ENCODE measurements around the gene KRIT1. TPM values are rescaled to one million over a fixed set of nuclear protein-coding genes. Genes with fewer than 3 reads are reported as not detected.

The KRIT1 gene
- polyA plus RNA-seq, 1 donor from 2014 or later = 39.6 TPM

DNA sequence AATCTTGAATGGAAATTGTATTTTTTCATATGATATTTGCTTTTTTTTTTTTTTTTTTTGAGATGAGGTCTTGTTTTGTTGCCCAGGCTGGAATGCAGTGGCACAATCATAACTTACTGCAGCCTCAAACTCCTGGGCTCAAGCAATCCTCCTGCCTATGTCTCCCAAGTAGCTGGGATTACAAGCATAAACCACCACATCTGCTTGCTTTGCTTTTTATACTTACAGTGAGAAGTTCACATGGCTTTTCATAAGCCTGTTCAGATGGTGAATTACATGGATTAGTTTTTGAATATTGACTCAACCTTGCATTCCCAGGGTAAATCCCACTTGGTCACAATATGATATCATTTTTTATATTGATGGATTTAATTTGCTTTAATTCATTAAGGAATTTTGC, 88.7 kb downstream of the KRIT1 start:
- no peaks in the 10 kb centered on the region for H4K20me1 ChIP-seq (ENCODE audit: insufficient read depth)
- no peaks in the 10 kb centered on the region for H3K36me3 ChIP-seq (ENCODE audit: insufficient read depth, low read length)
- H3K27me3 ChIP-seq (ENCODE audit: insufficient read depth, low read depth, low read length) = no peaks in the 10 kb centered on the region
- no peak overlapping the region for H2AFZ ChIP-seq (ENCODE audit: low read depth, low read length)
- TF ChIP-seq POLR2AphosphoS5 (IDR thresholded peaks at IDR 0.05) = no peak
- TF ChIP-seq EZH2 (IDR thresholded peaks at IDR 0.05; ENCODE audit: borderline replicate concordance, insufficient read depth, low read length, poor library complexity, severe bottlenecking) = no peak
- no peak for TF ChIP-seq SMC3 (conservative IDR thresholded peaks at IDR 0.05; ENCODE audit: poor library complexity)
- TF ChIP-seq, protein P1, sequence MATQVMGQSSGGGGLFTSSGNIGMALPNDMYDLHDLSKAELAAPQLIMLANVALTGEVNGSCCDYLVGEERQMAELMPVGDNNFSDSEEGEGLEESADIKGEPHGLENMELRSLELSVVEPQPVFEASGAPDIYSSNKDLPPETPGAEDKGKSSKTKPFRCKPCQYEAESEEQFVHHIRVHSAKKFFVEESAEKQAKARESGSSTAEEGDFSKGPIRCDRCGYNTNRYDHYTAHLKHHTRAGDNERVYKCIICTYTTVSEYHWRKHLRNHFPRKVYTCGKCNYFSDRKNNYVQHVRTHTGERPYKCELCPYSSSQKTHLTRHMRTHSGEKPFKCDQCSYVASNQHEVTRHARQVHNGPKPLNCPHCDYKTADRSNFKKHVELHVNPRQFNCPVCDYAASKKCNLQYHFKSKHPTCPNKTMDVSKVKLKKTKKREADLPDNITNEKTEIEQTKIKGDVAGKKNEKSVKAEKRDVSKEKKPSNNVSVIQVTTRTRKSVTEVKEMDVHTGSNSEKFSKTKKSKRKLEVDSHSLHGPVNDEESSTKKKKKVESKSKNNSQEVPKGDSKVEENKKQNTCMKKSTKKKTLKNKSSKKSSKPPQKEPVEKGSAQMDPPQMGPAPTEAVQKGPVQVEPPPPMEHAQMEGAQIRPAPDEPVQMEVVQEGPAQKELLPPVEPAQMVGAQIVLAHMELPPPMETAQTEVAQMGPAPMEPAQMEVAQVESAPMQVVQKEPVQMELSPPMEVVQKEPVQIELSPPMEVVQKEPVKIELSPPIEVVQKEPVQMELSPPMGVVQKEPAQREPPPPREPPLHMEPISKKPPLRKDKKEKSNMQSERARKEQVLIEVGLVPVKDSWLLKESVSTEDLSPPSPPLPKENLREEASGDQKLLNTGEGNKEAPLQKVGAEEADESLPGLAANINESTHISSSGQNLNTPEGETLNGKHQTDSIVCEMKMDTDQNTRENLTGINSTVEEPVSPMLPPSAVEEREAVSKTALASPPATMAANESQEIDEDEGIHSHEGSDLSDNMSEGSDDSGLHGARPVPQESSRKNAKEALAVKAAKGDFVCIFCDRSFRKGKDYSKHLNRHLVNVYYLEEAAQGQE (IDR thresholded peaks at IDR 0.05; ENCODE audit: borderline replicate concordance) = no peak
- TF ChIP-seq MXI1 (conservative IDR thresholded peaks at IDR 0.05; ENCODE audit: poor library complexity, severe bottlenecking) = no peak
- no peak for TF ChIP-seq EP300 (conservative IDR thresholded peaks at IDR 0.05; ENCODE audit: poor library complexity, severe bottlenecking)
- TF ChIP-seq RAD21 (conservative IDR thresholded peaks at IDR 0.05) = no peak
- TF ChIP-seq, protein P2, sequence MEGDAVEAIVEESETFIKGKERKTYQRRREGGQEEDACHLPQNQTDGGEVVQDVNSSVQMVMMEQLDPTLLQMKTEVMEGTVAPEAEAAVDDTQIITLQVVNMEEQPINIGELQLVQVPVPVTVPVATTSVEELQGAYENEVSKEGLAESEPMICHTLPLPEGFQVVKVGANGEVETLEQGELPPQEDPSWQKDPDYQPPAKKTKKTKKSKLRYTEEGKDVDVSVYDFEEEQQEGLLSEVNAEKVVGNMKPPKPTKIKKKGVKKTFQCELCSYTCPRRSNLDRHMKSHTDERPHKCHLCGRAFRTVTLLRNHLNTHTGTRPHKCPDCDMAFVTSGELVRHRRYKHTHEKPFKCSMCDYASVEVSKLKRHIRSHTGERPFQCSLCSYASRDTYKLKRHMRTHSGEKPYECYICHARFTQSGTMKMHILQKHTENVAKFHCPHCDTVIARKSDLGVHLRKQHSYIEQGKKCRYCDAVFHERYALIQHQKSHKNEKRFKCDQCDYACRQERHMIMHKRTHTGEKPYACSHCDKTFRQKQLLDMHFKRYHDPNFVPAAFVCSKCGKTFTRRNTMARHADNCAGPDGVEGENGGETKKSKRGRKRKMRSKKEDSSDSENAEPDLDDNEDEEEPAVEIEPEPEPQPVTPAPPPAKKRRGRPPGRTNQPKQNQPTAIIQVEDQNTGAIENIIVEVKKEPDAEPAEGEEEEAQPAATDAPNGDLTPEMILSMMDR (IDR thresholded peaks at IDR 0.05; ENCODE audit: poor library complexity, severe bottlenecking) = no peak
- no peak for TF ChIP-seq TAF1 (IDR thresholded peaks at IDR 0.05; ENCODE audit: low read depth)
- H3K27ac ChIP-seq (ENCODE audit: low read length) = no peak overlapping the region
- no peaks in the 10 kb centered on the region for H3K9me2 ChIP-seq (ENCODE audit: insufficient read depth, low read length)
- H3K79me2 ChIP-seq (replicated peaks; ENCODE audit: insufficient read depth, low read length) = no peaks in the 10 kb centered on the region
- H3K4me2 ChIP-seq (ENCODE audit: low read length) = no peak overlapping the region
- no peaks in the 10 kb centered on the region for H3F3A ChIP-seq (ENCODE audit: insufficient read depth, low read length, poor library complexity, severe bottlenecking)
- H3K9ac ChIP-seq (ENCODE audit: low read length) = no peak overlapping the region
- H3K4me3 ChIP-seq (ENCODE audit: low read length) = no peak overlapping the region
- H3K9me3 ChIP-seq (ENCODE audit: low read length) = no peaks in the 10 kb centered on the region

DNA sequence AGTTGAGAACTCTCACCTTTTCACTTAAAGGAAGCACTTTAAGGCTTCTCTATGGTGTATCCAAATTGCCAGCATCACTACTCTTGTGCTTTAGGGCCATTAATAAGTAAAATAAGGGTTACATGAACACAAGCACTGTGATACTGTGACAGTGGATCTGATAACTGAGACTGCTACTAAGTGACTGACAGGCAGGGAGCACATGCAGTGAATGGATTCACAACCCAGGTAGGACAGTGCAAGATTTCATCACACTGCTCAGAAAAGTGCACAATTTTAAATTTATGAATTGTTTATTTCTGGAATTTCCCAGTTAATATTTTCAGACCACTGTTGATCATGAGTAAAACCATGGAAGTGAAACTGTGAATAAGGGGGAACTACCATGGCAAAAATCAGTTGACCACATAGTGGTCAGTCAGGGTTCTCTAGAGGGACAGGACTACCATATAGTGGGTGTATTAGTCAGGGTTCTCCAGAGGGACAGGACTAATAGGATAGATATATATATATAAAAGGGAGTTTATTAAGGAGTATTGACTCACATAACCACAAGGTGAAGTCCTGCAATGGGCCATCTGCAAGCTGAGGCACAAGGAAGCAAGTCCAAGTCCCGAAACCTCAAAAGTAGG, 90.5 kb downstream of the KRIT1 start:
- Histone ChIP-seq H3K4me2 (ENCODE audit: low read length) (no peak overlapping the region), H3K27me3 (ENCODE audit: insufficient read depth, low read depth, low read length) (no peaks in the 10 kb centered on the region), H4K20me1 (ENCODE audit: insufficient read depth) (no peaks in the 10 kb centered on the region), H3K9ac (ENCODE audit: low read length) (no peak overlapping the region), H3K27ac (ENCODE audit: low read length) (no peak overlapping the region), H3K9me3 (ENCODE audit: low read length) (no peaks in the 10 kb centered on the region), H3K79me2 (replicated peaks; ENCODE audit: insufficient read depth, low read length) (no peaks in the 10 kb centered on the region), H3K9me2 (ENCODE audit: insufficient read depth, low read length) (no peaks in the 10 kb centered on the region), H3K36me3 (ENCODE audit: insufficient read depth, low read length) (no peaks in the 10 kb centered on the region), H2AFZ (ENCODE audit: low read depth, low read length) (no peak overlapping the region), H3K4me3 (ENCODE audit: low read length) (no peak overlapping the region), H3F3A (ENCODE audit: insufficient read depth, low read length, poor library complexity, severe bottlenecking) (no peaks in the 10 kb centered on the region)
- TF ChIP-seq EZH2 (IDR thresholded peaks at IDR 0.05; ENCODE audit: borderline replicate concordance, insufficient read depth, low read length, poor library complexity, severe bottlenecking) = no peak
- no peak for TF ChIP-seq MXI1 (conservative IDR thresholded peaks at IDR 0.05; ENCODE audit: poor library complexity, severe bottlenecking)
- no peak for TF ChIP-seq TAF1 (IDR thresholded peaks at IDR 0.05; ENCODE audit: low read depth)
- TF ChIP-seq, protein P2 (IDR thresholded peaks at IDR 0.05; ENCODE audit: poor library complexity, severe bottlenecking) = no peak
- TF ChIP-seq EP300 (conservative IDR thresholded peaks at IDR 0.05; ENCODE audit: poor library complexity, severe bottlenecking) = no peak
- TF ChIP-seq POLR2AphosphoS5 (IDR thresholded peaks at IDR 0.05) = no peak
- no peak for TF ChIP-seq SMC3 (conservative IDR thresholded peaks at IDR 0.05; ENCODE audit: poor library complexity)
- no peak for TF ChIP-seq RAD21 (conservative IDR thresholded peaks at IDR 0.05)
- TF ChIP-seq, protein P1 (IDR thresholded peaks at IDR 0.05; ENCODE audit: borderline replicate concordance) = no peak

Data from neural cell (in vitro differentiated cells).